NCI-H345 (cell line): ENCODE data around the gene NGLY1.

ENCODE experiments used
- DNase-seq: peaks from one replicate; lab custom pipeline; 2025; lab: John Stamatoyannopoulos, UW

The NGLY1 gene

DNA sequence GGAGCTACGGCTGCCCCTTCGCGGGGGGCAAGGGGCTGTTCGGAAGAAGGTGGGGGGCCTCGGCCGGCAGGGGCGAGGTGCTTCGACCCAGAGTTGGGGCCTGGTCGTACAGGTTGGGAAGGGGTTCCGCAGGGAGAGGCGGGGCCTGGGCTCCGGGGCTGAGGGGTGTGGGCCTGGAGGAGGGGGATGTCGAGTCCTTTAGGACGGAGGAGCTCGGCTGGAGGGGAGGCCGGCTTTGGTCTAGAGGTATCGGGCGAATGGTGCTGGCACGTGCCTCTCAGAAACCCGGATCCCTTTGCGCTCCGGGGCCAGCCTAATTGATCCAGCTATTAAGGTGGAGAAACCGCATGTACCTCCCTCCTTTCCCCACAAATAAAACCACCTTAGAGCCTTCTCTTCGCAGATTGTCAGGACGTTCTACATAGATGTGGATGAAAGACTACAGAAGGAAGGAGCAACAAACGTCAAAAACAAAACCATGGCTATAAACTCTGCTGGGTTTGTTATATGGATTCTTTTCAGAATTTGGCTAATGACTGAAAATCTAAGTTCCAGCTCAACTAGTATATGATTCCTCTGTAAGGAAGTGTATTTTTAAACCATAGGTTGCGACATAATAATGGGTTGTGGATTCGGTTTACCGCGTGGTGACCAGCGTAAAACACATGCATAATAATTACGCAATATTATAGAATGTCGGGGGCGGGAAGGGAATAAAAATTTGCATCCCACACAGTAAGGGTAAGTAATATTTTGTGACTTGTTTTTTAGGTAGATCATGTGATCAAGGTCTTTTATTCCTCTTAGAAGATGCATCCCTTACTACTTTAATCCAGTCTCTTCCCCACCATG, 644 bp upstream of the NGLY1 start:
- peak; percentile 51 for DNase-seq

DNA sequence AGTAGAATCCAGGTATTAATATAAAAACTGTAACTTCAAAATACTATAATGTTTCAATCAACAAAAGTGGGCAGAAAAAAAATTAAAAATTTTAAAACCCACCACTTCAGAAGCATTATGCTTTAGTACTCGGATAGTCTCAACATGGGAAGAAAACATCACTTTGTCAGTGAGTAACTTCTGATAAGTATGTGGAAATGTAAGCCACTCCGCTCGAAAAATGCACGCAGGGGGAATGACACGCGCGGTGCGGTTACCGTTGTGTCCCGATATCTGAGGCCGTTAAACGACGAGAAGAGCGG, 656 bp downstream of the NGLY1 start:
- DNase-seq = no peak

DNA sequence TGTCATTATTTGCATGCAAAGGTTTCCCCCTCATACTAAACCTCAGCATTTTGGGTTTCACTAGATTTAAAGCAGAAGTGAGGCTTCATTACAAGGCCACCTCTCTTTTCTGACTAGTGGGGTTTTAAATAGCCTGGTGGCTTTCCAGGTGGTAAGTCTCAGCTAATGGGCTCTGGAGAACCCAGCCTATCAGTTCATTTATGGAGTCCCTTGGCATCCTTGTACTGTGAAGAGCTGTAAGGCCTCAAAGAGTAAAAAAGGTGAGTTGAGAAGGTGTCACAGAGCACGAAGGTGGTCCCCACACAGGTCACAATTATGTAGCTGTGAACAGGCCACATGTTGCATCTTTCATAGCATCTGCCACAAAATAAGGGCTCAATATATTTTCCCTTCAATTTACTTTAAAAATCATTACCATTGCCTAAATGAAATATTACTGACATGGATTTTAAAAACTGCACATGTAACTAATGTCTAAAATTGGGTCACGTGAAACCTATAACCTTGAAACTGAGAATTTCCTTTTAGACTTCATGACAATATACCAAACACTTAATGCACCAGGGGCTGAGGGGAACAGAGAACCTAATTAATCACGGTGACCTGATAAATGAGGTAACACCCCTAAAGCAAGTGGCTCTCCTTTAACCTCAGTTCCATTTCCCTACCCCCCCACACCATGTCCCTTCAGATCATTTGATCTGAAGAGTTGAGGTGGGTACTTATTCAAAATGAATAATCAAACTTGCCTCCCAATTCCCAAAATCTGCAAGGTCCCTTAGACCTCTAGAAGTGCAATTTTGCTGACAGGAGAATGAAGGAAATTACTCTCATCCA, 1.3 kb downstream of the NGLY1 start:
- DNase-seq = no peak

DNA sequence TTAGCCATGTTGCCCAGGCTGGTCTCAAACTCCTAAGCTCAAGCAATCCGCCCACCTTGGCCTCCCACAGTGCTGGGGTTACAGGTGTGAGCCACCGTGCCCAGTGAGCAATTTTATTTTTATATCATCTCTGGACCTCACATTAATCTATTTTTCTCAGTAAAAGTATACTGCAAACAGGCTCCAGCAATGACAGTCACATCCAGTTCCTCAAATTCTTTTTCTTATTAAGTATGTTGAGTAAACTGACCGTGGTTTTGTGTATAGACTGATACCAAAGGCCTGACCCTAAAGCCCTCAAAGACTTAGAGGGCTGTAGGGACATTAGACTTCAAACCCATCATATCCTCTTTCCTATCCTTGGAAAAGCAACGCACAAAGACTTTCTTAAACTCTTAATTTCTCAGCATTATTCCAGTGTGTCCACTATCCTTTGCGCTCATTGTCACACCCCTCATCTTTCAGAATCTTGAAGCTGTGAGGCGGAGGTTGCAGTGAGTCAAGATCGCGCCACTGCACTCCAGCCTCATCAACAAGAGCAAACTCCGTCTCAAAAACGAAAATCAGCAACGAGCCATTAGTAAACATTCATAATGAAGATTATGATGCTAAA, 2.0 kb downstream of the NGLY1 start:
- DNase-seq = no peak

DNA sequence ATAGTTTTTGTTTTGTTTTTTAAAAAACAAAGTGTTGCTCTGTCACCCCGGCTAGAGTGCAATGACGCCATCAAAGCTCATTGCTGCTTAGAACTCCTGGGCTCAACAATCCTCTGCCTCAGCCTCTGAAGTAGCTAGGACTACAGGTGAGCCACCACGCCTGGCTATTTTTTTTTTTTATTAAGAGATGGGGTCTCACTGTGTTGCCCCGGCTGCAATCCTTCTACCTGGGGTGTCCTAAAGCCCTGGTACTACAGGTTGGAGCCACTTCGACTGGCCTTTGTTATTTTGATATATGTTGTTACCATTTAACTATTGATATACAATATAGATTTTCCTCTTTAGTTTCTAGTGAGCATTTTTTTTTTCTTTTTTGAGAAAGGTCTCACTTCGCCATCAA, 2.6 kb downstream of the NGLY1 start:
- DNase-seq = no peak

DNA sequence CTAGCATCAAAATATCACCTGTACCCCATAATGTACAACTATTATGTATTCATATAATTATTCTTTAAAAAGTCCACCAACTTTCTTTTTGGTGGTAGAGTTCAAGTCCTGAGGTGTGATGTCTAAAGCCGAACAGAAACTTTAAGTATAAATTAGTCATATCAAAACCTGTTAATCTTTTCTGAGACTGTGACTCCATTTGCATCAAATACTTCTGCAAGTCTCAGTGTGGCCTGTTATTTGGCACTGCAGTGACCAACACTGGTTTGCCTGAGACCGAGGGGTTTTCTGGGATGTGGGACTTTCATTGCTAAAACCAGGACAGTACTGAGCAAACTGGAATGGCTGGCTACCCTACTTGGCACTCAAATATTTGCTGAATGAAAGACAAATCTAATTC, 7.3 kb downstream of the NGLY1 start:
- DNase-seq = no peak

DNA sequence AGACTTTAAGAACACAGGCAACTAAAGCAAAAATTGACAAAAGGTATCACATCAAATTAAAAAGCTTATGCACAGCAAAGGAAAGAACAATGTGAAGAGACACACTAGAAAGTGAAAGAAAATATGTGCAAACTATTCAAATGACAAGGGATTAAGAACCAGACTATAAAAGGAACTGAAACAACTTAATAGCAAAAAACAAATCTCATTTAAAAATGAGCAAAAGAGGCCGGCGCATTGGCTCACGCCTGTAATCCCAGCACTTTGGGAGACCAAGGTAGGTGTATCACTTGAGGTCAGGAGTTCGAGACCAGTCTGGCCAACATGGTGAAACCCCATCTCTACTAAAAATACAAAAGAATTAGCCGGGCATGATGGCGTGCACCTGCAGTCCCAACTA, 14.4 kb downstream of the NGLY1 start:
- no peak for DNase-seq

DNA sequence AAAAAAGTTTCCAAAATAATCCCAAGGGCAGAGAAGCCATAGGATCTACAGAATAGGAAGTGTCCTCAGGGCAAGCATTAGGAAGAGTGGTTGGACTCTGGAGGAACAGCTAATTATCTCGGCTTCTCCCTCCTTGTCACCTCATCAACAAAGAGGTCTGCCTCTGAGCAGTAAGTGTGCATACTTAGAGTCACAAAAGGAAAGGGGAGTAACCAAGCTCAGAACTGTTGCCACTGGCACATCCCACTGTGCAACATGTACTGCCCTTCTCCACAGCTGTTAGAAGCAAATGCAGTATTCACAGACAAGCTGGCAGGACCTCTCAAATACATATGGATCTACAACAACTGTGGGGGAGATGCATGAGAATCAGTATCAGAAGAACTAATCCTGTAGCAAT, 31.5 kb downstream of the NGLY1 start:
- no peak for DNase-seq

DNA sequence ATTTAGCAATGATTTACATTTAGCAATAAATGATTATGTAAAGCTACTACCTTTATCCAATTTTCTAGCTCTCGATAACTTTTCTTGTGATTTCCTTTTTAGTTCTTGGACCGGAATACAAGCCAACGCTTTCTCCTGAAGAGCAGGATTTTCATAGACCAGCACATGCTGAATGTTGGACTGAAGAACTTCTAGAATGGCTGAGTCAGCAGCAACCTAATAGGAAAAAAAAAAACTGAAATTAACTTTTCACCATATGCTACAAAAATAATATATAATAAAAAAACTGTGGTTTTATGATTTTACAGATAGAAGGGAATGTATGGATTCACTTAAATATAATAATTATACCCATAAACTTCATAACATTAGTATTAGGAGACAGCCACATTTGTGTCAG, 32.2 kb downstream of the NGLY1 start:
- DNase-seq = no peak

DNA sequence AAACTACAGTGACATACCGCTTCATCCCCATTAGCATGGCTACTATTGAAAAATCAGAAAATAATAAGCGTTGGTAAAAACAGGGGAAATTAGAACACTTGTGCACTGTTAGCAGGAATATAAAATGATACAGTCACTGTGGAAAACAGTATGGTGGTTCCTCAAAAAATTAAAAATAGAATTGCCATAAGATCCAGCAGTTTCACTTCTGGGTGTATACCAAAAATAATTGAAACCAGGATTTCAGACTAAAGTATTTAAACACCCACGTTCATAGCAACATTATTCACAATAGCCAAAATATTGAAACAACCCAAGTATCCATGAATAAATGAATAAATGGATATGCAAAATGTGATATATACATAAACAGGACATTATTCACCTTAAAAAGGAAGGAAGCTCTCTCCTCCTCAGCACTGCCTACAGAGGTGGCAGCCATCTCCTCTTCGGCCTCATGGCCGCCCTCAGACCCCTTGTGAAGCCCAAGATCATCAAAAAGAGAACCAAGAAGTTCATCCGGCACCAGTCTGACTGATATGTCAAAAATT, 34.1 kb downstream of the NGLY1 start:
- DNase-seq = no peak

DNA sequence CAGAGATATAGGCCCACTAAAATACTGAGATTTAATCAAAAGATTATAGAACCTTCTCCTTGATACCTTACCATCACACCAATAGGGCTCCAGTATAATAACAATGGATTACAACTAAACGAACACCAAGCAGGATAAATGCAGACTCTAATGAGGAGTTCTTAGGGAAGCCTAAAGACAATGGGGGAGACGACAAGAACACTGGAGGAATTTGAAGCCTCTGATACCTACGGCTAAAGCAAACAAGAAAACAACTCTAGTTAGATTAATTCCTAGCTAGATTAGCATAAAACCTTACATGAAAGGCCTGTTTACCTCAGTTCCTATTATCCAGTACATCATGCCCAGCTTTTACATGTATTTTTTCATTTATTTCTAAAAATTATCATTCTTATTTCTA, 35.1 kb downstream of the NGLY1 start:
- no peak for DNase-seq

DNA sequence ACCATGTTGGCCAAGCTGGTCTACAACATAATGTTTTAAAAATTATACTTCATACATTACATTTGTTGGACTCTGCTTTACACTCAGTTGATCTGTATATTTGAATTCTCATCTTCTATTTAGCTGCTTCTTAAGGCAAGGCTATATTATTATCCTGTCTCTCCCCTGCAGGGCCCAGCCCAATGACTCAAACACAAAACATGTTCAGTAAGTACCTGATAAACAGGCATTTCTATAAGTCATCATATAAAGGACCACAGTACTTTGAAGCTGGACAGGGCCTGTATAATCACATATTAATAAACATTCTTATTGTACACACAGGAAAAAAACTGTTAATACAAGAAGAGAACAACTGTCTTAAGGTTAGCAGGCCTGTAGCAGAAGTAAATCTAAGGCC, 36.2 kb downstream of the NGLY1 start:
- DNase-seq = no peak

DNA sequence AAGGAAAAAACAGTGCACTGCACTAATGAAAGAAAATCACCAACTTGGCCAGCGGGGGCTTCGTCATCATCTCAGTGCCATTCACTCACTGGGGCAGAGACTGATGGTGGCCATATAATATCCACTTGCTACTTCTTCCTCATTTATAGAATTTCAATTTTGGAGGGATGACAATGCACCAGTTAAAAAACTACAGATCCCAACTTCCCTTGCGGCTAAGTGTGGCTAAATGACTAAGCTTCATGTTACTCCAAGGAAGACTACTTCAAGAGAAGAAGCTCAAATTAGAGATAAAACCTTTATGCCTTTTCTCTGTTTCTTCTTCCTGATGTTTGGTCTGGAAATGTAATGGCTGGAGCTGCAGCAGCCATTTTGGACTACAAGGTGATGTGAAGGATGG, 38.8 kb downstream of the NGLY1 start:
- no peak for DNase-seq

DNA sequence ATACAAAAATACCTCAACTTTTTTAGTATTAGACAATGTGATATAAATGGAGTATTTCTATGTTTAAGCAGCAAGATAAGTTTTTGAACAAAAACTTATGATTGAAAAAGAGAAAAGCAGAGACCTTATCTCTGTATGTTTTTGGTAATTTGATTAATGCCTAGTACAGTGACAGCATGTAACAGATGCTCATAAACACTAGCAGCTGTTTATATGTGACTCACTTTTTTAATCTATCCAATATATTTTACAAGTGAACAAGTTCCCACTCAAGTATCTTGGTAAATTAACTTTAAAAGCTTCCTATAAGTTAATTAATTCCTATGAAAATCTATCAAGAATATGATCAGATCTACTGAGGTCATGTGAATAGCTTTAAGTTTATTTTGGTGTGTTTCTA, 55.1 kb downstream of the NGLY1 start:
- DNase-seq = no peak

DNA sequence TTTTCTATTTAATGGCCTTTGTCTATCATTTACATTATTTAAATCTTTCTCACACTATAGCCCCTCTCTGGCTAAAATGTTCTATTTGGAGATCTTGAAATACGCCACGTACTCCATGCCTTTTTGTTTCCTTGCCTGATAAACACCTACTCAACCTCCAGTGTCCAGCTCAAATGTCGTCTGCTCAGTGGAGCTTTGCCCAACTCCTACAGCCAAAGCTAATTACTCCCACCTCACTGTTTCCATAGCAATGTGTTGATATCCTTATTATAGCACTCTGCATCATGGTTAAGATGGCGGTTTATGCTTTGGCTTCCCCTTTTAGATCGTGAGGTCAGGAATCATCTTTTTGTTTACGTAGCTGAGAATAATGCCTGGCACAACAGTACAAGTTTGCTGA, 55.9 kb downstream of the NGLY1 start:
- DNase-seq = no peak

DNA sequence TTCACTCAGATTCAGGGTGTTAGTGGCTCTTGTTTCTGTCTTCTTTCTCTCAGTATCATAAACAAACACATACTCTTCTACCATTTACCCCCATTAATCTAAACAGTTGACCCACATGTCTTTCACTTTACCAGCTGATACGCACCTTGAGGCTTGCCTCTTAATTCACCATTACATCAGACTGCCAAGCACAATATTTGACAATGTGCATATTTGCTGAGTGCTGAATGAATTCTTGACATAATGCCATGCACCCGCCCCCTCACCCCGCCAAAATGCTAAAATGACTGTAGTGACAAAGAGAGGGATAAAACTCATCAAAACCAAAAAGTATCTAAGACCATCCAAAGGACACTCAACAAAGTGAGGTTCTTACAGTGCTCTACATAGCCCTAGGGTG, 57.4 kb downstream of the NGLY1 start:
- DNase-seq = no peak

DNA sequence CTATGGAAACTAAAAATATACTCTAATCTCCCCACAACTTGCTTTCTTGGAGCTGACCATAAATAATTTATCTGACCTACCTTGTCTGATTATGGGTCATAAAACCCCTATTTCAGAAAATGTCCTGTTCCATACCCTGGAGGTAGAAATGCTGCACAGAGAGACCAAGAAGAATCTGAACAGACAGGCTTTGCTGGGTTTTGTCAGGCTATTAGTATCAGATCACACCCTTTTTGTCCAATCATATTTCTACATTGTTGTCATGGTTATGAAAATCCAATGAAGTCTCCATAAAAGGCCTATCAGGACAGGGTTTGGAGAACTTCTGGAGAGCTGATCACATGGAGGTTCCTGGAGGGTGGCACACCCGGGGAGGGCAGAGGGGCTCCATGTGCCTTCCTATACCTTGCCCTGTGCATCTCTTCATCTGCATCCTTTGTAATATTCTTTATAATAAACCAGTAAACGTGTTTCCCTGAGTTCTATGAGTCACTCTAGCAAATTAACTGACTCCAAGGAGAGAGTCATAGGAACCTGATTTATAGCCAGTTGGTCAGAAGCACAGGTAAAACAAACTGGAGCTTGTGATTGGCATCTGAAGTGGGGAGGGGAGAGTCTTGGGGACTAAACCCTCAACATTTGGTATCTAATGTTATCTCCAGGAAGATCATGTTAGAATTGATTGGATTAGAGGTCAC, 58.1 kb downstream of the NGLY1 start:
- no peak for DNase-seq

DNA sequence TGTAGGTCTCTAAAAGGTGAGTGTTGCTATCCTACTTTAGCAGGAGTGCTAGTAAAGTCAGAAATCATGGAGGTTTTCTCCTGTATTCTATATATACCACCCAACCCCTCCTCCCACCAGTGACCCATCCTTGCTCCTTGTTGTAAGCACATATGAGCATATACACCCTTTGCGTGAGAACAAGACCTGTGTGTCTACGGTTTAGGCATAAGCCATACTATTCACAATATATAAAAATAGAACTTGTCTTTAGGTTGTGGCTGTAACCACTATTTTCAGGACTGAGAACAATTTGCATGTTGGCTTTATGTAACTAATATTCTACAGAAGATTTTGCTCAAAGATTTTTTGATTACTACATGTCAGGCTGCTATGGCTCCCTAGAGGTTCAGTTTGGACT, 59.4 kb downstream of the NGLY1 start:
- DNase-seq = no peak

DNA sequence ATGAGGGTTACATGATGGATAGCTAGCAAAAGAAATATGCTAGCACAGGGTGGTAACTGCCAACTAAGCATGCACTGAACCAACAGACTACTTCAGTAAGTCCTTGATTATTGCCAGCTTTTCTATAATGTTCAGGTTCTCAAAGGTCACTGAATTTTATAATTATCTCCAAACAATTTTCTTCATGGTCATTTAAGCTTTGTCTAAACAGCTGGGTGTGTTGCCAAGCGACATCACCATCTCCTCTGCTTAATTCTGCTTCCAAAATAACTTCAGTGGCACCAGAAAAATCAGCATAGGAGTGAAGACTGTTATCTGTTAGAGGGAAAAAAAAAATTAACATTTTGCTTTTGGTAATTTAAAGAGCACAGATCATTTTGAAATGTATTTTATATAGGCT, 63.9 kb downstream of the NGLY1 start:
- no peak for DNase-seq

DNA sequence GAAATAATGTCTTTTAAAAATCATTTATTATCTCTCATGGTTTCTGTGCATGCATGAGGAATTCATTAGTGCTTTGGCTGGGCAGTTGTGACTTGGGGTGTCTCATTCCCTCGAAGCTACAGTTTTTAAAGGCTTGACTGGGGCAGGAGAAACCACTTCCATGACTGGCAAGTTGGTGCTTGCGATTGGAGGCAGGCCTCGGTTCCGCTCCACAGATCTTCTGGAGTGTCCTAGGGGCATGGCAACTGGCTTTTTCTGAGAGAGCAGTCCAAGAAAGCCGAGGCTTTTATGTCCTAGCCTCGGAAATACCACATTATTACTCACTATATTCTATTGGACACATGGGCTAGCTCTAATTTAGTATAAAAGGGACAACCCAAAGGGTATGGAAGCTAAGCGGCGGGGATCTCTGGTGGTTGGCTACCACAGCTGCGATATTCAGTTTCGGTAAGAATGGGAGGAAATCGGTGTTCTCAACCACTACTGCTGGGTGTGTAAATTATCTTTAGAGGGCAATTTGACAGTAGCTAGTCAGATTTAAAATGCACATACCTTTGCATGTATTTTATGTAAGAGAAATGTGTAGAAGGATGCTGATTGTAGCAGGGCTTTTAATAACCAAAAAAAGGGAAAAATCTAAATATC, 69.8 kb downstream of the NGLY1 start:
- DNase-seq = no peak

DNA sequence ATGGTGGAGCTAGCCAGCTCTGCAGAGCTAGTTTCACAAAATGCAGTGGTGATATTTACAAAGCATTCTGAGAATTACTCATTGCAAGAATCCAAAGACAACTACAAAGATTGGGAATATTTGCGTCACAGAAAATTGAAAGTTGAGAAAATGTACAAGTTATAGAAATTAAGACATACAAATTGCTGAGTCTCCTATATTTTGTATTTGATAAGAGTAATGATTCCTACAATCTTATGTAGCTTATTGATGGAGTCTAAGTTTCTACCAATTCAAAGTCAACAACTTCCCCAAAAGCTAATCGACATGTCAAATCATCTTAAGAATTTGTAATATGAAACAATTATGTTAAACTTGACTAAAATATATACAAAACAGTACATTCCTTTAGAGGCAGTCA, 72.2 kb downstream of the NGLY1 start:
- no peak for DNase-seq

DNA sequence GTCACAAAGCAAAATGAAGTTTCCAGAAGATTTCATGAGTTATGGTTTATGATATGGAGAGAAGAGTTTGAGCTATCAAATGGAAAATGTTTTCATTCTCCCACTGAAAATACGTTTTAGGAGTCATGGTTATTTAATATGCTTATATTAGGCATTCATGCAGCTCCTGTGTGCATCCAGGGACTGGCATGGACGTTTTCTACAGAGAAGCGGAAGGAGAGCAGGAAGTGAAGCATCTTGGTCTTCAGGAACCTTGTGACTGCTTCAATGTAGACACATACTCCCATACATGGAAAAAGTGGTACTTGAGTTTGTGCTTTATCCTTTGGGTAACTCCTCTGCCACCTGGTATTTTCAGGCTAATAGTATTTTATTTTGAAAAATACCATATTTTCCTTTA, 75.2 kb downstream of the NGLY1 start:
- no peak for DNase-seq
